Neural cell (in vitro differentiated cells): ENCODE data around the gene NGB. TPM values are rescaled to one million over a fixed set of nuclear protein-coding genes. Genes with fewer than 3 reads are reported as not detected.

Source experiments
- H2AFZ ChIP-seq: fragments of 200-600, 300-800 bp; sonication (generic), shearing (Covaris generic); 2 replicates; pipeline ENCODE4 v1.6.0; 2014; ENCODE audit warnings: low read depth, mild to moderate bottlenecking, antibody characterized with exemption, low read length, moderate library complexity
- H3F3A ChIP-seq: fragments of 200-600 bp; shearing (Covaris generic); 2 replicates; pipeline ENCODE4 v1.6.1; 2016; ENCODE audit warnings: mild to moderate bottlenecking, moderate library complexity, mixed read lengths, antibody characterized with exemption, low read length; ENCODE audit not compliant: insufficient read depth, poor library complexity, severe bottlenecking
- H3K27ac ChIP-seq: fragments of 200-600, 300-800 bp; sonication (generic), shearing (Covaris generic); 2 replicates; pipeline ENCODE4 v1.5.1; 2014; ENCODE audit warnings: mild to moderate bottlenecking, low read length, moderate library complexity
- H3K27me3 ChIP-seq: fragments of 300-800, 200-600 bp; sonication (generic), shearing (Covaris generic); 2 replicates; pipeline ENCODE4 v1.6.0; 2014; ENCODE audit warnings: mild to moderate bottlenecking, low read depth, low read length, moderate library complexity; ENCODE audit not compliant: insufficient read depth
- H3K36me3 ChIP-seq: fragments of 300-800, 200-600 bp; sonication (generic), shearing (Covaris generic); 2 replicates; pipeline ENCODE4 v1.5.1; 2014; ENCODE audit warnings: mild to moderate bottlenecking, antibody characterized with exemption, low read length, moderate library complexity; ENCODE audit not compliant: insufficient read depth
- H3K4me2 ChIP-seq: fragments of 300-800, 200-600 bp; sonication (generic), shearing (Covaris generic); 2 replicates; pipeline ENCODE4 v1.6.0; 2014; ENCODE audit warnings: mild to moderate bottlenecking, low read length
- H3K4me3 ChIP-seq: fragments of 300-800, 200-600 bp; sonication (generic), shearing (Covaris generic); 2 replicates; pipeline ENCODE4 v1.5.1; 2014; ENCODE audit warnings: mild to moderate bottlenecking, low read length, moderate library complexity
- H3K79me2 ChIP-seq: fragments of 200-600 bp; shearing (Covaris generic); replicated peaks from 2 replicates; pipeline ENCODE4 v1.6.0; 2014; ENCODE audit warnings: mild to moderate bottlenecking, low read length, moderate library complexity; ENCODE audit not compliant: insufficient read depth
- H3K9ac ChIP-seq: fragments of 300-800, 200-600 bp; sonication (generic), shearing (Covaris generic); 2 replicates; pipeline ENCODE4 v1.6.1; 2016; ENCODE audit warnings: mild to moderate bottlenecking, low read length, mixed read lengths
- H3K9me2 ChIP-seq: fragments of 200-600 bp; shearing (Covaris generic); 2 replicates; pipeline ENCODE4 v1.6.1; 2016; ENCODE audit warnings: mild to moderate bottlenecking, low read length, mixed read lengths; ENCODE audit not compliant: insufficient read depth
- H3K9me3 ChIP-seq: fragments of 200-600, 300-800 bp; sonication (generic), shearing (Covaris generic); 2 replicates; pipeline ENCODE4 v1.6.1; 2016; ENCODE audit warnings: mild to moderate bottlenecking, mixed run types, low read length, moderate library complexity, mixed read lengths
- H4K20me1 ChIP-seq: fragments of 200-600 bp; shearing (Covaris generic); 2 replicates; pipeline ENCODE4 v1.6.1; 2016; ENCODE audit warnings: mild to moderate bottlenecking, mixed run types; ENCODE audit not compliant: insufficient read depth
- CTCF ChIP-seq: fragments of 450-650 bp; IDR thresholded peaks from 2 replicates; pipeline ENCODE4 v1.5.1; 2014; ENCODE audit warnings: antibody characterized with exemption, mild to moderate bottlenecking, moderate library complexity; ENCODE audit not compliant: poor library complexity, severe bottlenecking
- EP300 ChIP-seq: fragments of 450-650 bp; conservative IDR thresholded peaks from 2 replicates; pipeline ENCODE4 v1.6.1; 2014; ENCODE audit warnings: antibody characterized with exemption, mild to moderate bottlenecking, moderate library complexity; ENCODE audit not compliant: poor library complexity, severe bottlenecking
- EZH2 ChIP-seq: fragments of 200-600, 300-800 bp; shearing (Covaris generic), sonication (generic); IDR thresholded peaks from 2 replicates; pipeline ENCODE4 v1.6.1; 2014; ENCODE audit warnings: antibody characterized with exemption, low read length, borderline replicate concordance, mild to moderate bottlenecking; ENCODE audit not compliant: insufficient read depth, poor library complexity, severe bottlenecking
- MXI1 ChIP-seq: fragments of 450-650 bp; conservative IDR thresholded peaks from 2 replicates; pipeline ENCODE4 v1.6.1; 2014; ENCODE audit warnings: antibody characterized with exemption, mild to moderate bottlenecking; ENCODE audit not compliant: poor library complexity, severe bottlenecking
- POLR2AphosphoS5 ChIP-seq: IDR thresholded peaks from 2 replicates; pipeline ENCODE4 v1.6.1; 2012
- RAD21 ChIP-seq: fragments of 450-650 bp; conservative IDR thresholded peaks from 2 replicates; pipeline ENCODE4 v1.6.1; 2014; ENCODE audit warnings: antibody characterized with exemption, mild to moderate bottlenecking, moderate library complexity
- REST ChIP-seq: IDR thresholded peaks from 2 replicates; pipeline ENCODE4 v1.6.1; 2012; ENCODE audit warnings: borderline replicate concordance
- SMC3 ChIP-seq: fragments of 450-650 bp; conservative IDR thresholded peaks from 2 replicates; pipeline ENCODE4 v1.6.1; 2014; ENCODE audit warnings: antibody characterized with exemption, mild to moderate bottlenecking, moderate library complexity; ENCODE audit not compliant: poor library complexity
- TAF1 ChIP-seq: IDR thresholded peaks from 2 replicates; pipeline ENCODE4 v1.6.1; 2012; ENCODE audit warnings: low read depth
- polyA plus RNA-seq: library from polyadenylated mRNA; depleted of rRNA; stranded (reverse); fragments of >200 nt; gene quantifications from 2 replicates; pipeline ENCODE4 v1.2.3, GENCODE V29; 2014

The NGB gene
- polyA plus RNA-seq, 1 donor from 2014 or later: 0.87 TPM

DNA sequence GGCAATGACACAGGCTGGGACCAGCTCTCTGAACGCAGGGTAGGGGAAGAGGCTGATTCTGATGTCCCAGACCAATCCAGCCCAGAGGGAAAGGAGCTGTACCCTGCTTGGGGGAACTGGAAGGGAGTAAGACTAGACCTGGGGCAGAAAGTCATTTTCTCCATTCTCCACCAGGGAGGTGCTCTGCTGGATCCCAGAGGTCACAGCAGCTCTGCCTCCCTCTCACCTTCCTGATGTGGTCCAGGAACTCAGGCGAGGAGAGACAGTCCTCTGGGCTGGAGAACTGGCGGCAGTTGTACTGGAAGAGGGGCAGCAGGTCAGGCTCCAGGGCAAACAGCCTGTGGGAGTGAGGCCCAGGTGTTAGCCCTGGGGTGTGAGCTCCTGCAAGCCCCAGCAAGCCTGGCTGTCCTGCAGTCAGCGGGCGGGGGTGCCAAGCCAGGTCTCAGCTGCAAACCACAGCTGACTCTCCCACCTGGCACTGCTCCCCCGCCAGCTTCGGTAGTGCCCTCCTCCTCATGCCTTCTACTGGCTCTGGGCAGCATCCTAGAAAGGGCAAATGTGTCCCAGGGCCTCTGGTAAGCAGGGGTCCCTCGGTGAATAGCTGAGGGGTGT, 1.9 kb downstream of the NGB start:
- Histone ChIP-seq H3K9me2 (no peaks in the 10 kb centered on the region), H3K36me3 (no peaks in the 10 kb centered on the region), H3K27ac (no peak overlapping the region), H3F3A (no peaks in the 10 kb centered on the region), H2AFZ (no peak overlapping the region), H3K4me2 (no peak overlapping the region), H3K27me3 (peaks cover 51% of the 10 kb centered on the region), H3K4me3 (no peak overlapping the region), H3K9me3 (no peaks in the 10 kb centered on the region), H4K20me1 (no peaks in the 10 kb centered on the region), H3K9ac (no peak overlapping the region), H3K79me2 (no peaks in the 10 kb centered on the region)
- no peak for TF ChIP-seq MXI1
- no peak for TF ChIP-seq CTCF
- no peak for TF ChIP-seq EP300
- no peak for TF ChIP-seq POLR2AphosphoS5
- no peak for TF ChIP-seq TAF1
- TF ChIP-seq EZH2: no peak
- no peak for TF ChIP-seq REST
- TF ChIP-seq SMC3: no peak
- TF ChIP-seq RAD21: no peak

GRCh38 chr14:77267937-77268699, 2.9 kb downstream of the NGB start:
- no peak overlapping the region for H3K4me3 ChIP-seq
- TF ChIP-seq POLR2AphosphoS5 (no peak), EZH2 (no peak), REST (no peak), EP300 (no peak)
- no peak overlapping the region for H3K27ac ChIP-seq
- H3K9me3 ChIP-seq: no peaks in the 10 kb centered on the region
- H4K20me1 ChIP-seq: no peaks in the 10 kb centered on the region
- H3K79me2 ChIP-seq: no peaks in the 10 kb centered on the region
- no peaks in the 10 kb centered on the region for H3K36me3 ChIP-seq
- no peaks in the 10 kb centered on the region for H3K9me2 ChIP-seq
- no peaks in the 10 kb centered on the region for H3F3A ChIP-seq
- no peak overlapping the region for H2AFZ ChIP-seq
- no peak overlapping the region for H3K4me2 ChIP-seq
- H3K27me3 ChIP-seq: peaks cover 51% of the 10 kb centered on the region
- no peak overlapping the region for H3K9ac ChIP-seq
